Stimulated activated CD8-positive, alpha-beta memory T cell treated with anti-CD3 and anti-CD28 coated beads, Interleukin-4, amount 100 ng/mL, for 24 hours (primary cell): ENCODE results near the gene SSH3.
"Not testable (repeated sequence)": the region's sequence is repeated elsewhere in the genome, so short reads cannot be mapped to it uniquely, and the experiment has no call there.

Experiments used
- DNase-seq: peaks from one replicate; pipeline ENCODE4 v3.0.0-alpha.2; 2020; ENCODE audit warnings: low read depth

Gene SSH3

DNA sequence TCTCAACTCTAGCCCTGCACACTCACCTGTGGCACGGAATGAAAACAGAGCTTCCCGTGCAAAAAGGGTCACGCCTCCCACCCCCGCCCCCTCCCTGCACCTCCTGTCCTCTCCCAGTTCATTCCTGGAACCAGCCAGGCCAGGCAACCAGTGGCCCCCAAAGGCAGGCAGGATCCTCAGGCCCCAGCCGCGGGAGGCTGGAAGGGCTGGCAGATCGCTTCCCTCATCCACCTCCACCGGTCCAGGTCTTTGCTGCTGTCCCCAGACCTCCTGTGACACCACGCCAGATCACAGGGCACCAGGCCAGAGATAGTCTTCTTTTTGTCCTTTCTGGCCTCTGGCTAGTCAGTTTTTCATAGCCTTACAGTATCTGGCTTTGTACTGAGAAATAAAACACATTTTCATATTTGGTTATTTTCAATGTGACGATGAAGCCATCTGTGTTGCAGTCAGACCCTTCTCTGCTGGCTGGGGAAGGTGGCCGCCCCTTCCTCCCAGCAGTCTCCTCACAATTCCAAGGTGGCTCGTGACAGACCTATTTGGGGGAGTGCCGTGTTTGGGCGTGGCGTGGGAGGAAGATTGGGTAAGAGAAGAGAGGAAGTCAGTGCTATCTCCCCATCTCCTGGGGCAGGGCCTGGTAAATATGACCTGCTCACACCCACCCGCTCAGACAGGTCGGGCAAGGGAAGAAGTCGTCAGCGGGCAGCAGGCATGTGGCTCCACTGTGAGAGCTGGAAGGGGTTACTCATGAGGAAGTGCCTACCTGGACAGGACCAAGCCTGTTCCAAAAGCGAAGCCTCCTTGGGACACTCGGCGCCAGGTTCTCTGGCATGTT lies 9.1 kb downstream of the SSH3 start:
- no peak for DNase-seq

DNA sequence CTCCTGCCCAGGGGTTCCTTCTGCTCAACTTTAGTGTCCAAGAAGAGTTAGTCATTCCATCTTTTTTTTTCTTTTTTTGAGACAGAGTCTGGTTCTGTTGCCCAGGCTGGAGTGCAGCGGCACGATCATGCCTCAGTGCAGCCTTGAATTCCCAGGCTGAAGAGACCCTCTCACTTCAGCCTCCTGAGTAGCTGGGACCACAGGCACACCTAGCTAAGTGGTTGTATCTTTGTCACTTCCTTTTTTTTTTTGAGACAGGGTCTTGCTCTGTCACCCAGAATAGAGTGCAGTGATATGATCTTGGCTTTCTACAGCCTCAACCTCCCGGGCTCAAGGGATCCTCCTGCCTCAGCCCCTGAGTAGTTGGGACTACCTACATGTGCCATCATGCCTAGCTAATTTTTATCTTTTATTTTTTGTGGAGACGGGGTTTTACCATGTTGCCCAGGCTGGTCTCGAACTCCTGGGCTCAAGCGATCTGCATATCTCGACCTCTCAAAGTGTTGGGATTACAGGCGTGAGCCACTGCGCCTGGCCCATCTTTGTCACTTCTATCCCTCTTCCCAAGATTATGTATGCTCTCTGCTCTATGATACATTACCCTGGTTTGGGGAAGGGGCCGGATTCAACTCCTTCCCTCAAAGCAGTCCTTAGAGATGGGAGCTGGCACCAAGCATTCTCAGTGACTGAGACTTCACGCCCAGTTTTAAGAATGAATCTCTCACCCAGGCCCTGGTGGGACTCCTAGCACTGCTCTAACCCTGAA lies 10.0 kb downstream of the SSH3 start:
- no peak for DNase-seq

DNA sequence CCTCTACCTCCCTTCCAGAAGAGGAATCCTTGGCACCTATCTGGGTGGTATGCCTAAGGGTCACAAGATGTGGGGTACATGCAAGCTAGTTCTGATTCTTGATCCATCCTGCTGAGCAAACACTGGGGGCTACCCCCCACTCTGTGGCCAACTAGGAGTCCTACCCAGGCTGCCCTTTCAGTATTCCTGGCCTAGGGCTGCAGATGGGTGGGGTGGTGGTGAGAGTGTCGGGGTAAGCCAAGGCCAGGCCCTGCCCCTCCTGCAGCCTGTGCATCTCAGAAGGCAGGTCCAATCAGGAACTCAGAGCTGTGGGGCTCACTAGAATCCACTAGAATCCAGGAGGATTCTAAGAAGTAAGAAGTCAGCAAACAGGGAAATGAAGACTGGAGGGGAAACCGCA lies 10.9 kb downstream of the SSH3 start:
- no peak for DNase-seq

DNA sequence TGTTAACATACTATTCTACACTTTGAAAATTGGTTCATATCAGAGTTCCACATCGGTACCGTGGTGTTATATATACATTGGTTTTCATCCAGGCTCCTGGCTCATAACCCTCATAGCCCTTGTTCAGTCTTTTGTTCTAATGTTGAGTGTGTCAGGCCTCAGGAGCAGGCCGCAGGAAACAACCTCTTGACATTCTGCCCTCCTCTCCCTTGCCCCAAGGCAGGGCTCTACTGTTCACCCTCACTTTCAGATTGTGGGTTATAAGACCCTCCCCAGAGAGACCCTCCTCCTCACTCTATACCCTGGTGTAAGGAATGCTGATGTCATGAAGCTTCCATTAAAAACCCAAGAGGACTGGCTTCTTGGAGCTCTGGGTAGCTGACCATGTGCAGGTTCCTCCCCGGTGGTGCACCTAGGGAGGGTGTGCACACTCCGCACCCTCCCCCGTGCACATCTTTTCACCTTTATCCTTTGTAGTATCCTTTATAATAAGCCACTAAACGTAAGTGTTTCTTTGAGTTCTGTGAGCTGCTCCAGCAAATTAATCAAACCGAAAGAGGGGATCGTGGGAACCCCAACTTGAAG lies 12.1 kb downstream of the SSH3 start:
- no peak for DNase-seq

DNA sequence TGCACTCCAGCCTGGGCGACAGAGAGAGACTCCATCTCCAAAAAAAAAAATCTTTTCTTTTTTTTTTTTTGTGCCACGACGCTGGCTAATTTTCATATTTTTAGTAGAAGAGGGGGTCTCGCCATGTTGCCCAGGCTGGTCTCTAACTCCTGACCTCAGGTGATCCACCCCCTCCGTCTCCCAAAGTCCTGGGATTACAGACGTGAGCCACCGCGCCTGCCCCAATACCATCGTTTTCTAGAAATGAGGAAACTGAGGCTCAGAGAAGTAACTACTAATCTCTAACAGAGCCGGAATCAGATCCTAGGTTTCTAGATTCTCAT lies 13.5 kb downstream of the SSH3 start:
- DNase-seq: no peak

DNA sequence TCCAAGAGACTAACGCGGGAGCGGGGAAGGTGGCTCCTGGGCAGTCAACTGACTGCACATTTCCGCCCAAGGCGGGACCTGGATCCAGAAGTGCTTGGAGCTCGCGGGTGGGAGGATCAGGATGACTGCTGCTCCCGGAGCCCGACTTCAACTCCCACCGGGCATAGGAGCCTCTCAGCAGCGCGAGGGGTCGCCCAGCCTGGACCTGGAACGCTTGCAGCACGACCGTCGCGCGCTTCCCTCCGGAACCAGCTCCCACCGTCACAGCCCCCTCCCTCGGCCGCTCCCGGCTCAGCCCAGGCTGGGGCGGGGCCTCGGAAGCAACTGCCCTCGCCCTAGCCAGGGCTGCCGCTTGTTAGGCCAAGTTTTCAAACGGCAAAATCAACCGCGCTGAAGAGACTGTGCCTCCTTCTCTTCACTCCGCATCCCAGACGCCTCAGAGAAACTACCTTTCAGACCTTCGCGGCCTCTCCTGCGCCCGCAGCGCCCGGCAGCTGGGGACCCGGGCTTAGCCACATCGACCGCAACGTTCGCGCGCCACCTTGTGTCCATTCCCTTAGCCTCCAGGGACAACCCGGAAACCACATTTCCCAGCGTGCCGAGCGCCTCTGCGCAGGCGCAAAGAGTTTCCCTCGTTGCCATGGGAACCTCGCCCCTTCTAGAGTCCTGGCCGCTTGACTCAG lies 14.0 kb downstream of the SSH3 start:
- DNase-seq: peak; percentile 98

DNA sequence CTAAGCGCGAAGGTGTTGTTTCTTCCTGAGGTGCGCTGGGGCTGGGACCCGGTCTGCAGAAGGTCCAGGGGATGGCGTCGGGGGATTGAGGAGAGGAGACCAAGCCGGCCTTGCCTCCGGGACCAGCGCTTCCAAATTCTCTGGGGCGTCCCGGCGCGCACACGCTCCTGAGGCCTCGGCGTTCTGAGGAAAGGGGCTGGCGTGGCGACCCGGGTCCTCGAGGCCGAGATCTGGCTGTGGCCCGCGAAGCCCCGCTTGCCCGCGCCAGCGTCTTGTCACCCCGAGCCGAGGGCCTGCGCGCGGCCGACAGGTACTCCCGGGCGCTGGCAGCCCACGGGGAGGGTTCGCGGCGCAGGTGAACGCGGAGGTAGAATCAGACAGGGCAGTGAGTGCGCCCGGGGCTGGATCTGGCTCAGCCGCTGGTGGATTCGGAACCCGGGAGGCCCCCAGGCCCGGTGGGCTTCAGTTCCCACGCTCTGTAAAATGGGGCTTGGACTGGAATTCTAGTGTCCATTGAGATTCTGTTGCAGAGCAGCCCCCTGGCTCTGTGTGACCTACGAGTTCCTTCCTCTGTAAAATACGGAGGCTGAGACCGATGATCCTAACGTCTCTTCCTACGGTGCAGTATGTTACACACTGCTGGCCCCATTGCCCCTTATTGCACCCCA lies 14.7 kb downstream of the SSH3 start:
- no peak for DNase-seq

DNA sequence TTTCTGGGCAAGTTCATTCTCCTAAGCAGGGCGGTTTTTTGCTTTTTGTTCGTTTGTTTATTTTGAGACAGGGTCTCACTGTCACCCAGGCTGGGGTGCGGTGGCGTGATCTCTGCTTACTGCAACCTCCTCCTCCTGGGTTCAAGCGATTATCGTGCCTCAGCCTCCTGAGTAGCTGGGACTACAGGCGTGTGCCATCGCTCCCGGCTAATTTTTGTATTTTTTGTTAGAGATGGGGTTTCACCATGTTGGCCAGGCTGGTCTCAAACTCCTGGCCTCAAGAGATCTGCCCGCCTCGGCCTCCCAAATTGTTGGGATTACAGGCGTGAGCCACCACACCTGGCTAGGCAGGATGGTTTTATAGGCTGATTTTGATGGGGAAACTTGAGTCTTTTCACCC lies 15.5 kb downstream of the SSH3 start:
- not testable (repeated sequence) for DNase-seq

DNA sequence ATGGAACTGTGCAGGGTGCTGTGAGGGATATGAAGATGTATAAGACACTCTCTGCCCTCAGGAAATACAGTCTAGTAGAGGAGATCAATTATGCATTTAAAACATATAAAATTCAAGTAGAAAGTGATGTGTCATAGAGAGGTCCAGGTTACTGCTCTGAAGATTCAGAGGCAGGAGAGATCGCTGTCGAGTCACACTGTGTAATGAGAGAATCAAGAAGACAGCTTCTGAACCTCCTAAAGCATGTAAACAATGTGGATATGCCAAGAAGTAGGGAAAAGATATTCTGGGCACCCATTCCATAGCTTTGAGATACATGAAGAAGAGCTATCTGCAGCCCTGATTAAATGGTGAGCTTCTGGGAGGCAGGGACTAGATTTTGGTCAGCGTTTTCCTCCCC lies 16.7 kb downstream of the SSH3 start:
- DNase-seq: no peak

DNA sequence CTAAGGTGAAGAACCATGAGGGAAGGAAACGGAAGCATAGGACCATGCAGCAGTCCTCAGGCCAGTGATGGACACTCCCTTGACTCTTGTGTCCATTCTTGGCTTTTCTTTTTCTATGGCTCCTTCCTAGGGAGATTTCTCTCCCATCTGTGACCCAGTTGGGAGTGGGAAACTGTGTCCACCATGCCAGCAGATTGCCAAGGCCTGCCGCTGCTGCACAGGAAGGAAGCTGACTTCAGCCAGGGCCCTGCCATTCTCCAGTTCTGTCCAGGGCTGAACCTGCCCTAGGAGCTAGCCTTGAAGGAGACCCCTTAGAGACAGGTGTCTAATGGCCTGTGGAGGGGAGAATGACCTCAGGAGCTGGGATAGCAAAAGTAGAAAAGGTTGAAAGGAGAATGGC lies 17.4 kb downstream of the SSH3 start:
- DNase-seq: no peak

DNA sequence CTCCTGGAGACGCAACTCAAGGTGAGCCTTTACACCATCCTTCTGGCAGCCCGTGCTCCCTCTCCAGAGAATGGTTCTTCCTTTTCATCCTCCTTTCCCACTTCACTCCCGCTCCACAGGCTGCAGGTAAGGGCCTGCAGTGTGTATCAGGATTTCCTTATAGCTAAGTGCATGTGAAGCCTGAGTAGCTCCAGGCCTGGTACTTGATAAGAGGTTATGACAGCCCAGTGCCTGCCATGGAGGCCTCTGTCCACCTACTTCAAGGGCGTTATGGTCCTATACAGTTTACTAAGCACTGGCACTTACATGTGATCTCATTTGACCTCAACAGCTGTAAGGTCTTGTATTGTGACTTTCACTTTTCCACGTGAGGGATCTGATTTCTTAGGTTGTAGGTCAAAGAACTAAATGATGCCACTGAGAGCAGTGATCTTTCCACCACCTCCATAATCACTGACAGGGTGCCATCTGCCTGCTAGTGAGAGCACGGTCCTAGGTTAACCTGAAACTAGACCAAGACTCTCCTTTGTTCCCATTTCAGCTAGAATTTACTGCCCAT lies 18.1 kb downstream of the SSH3 start:
- DNase-seq: no peak

DNA sequence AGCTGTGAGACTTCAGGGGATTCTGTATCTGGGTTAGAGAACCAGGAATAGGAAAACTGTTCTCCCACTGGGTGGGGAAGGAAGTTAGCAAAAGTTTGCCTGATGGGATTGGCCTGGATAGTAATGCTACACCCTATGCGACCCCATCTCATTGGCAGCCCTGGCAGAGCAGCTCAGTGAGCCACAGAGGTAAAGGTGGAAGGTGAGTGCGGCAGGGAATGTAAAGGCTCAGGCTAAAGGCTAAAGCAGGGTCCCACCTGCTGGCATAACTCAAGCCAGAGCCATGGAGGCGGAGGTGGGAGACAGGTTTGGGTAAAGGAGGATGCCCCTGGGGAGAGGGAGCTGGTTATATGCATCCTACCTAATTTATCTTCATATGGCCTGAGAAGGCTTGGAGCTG lies 18.7 kb downstream of the SSH3 start:
- no peak for DNase-seq

DNA sequence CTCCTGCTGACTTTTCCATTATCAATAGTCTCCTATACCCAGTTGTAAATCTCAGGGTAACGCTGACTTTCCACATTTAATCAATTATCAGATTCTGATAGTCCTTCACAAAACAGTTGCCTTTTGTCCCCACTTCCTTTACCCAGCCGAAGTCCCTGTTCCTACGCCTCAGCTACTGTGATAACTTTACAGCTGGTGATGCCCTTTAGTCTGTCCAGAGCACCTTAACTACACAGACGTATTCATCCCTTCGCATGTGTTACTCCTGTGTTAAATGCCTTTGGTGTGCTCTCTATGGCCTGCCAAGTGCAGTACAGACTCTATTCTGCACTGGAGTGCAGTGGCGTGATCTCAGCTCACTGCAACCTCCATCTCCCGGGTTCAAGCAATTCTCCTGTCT lies 20.2 kb downstream of the SSH3 start:
- DNase-seq: no peak

DNA sequence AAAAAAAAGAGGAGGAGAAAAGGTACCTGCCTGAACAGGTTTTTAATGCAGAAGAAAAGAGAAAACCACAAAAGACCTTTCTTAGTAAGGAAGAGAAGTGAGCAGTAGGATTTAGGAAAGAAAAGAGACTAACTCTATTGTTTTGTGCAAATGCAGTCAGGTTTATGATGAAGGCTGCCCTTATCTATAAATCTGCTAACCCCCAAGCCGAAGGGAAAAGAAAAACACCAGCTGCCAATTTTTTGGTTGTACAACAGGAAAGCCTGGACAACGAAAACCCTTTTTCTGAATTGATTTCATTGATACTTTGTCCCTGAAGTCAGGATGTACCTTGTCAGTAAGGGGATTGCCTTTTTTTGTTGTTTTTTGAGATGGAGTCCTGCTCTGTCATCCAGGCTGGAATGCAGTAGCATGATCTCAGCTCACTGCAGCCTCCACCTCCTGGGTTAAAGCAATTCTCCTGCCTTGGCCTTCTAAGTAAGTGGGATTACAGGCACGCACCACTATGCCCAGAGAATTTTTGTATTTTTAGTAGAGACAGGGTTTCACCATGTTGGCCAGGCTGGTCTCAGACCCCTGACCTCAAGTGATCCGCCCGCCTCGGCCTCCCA lies 28.9 kb downstream of the SSH3 start:
- DNase-seq: no peak

DNA sequence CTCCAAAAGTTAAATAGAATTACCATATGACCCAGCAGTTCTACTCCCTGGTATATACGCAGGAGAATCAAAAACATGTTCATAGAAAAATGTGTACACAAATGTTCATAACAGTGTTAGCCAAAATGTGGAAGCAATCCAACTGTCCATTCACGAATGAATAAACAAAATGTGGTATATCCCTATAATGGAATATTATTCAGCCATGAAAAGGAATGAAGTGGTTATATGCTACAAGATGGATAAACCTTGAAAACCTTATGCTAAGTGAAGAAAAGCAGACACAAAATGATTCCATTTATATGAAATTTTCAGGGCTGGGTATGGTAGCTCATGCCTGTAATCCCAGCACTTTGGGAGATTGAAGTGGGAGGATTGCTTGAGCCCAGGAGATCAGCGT lies 33.9 kb downstream of the SSH3 start:
- no peak for DNase-seq

DNA sequence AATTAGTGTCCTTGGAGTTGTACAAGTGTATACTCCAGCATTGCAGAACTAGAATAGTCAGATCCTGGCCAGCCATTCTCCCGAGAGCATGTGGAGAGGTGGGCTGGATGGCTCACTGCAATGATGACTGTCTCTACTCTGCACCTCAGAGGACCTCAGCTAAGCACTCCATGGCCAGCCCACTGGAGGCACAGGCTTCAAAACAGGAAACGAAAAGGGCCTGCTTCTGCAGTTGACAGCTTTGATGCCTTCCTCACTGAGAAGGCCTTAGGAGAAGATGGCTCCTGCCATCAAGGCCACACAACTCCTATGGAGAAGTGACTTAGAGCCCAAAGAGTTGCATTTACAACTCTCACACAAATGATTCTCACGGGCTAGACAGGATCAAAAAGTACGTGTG lies 40.9 kb downstream of the SSH3 start:
- no peak for DNase-seq

DNA sequence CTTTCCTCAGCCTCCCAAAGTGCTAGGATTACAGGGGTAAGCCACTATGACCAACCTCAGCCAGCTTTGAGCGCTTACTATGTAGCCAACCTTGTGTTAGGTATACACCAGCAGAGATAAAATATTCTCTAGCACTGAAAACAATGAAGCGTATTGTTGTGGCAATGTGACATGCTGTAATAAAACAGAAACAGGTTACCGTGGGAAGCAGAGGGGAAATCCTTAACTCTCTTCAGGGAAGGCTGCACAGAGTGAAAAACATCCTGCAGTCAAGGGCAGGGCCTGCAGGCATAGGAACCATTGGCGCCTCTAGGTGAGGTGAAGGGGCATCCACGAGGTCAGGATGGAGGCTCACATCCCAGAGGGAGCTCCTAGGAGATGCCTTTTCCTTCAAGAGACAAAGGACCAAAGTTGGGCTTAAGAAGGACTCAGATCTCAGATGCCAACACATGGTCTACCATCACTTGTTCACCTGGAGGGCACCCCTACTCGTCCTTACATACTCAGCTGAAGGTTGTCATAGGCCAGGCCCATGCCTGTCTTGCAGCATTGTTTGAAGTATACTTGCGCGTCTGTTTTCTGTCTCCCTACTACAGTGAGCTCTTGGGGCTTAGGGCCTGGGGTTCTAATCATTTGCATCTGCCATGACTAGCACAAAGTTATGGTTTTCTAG lies 42.1 kb downstream of the SSH3 start:
- no peak for DNase-seq

DNA sequence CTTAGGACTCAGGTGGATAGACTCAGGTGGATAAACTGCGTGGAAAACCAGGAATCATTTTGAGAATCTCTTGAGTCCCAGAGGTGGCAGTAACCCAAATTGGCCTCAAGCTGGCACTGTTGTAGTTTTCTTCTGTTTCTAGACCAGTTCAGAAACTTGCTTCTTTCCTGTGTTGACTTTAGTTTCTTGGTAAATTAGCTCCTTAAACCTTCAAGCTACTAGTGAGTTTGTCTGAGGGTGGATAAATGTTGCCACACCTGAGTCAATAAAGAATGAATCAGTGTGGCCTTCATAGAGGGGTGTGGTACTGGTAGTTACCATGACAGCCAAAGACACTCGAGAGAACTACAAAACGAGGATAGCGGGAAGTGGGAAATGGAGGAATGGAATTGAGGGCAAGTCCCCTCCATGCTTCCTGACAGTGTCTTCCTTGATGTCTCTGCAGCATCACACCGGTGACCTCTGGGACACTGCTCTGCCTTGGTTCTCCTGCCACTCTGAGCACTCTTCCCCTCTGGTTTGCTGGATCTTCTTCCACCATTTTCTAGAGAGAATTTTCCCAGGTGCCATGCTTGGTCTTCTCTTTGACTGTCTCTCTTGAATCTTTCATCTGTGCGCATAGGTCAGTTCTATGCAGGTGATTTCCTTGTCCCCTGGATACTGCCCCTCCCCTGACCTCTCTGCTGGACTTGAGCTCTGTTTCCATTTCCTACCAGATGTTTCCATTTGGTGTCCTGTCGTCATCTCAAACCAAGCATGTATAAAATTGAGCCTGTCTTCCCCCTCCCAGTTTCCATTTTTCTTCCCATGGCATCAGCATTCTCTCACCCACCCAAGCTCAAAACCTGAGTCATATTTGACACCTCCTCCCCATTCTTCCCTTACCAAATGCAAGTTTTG lies 42.8 kb downstream of the SSH3 start:
- DNase-seq: no peak

DNA sequence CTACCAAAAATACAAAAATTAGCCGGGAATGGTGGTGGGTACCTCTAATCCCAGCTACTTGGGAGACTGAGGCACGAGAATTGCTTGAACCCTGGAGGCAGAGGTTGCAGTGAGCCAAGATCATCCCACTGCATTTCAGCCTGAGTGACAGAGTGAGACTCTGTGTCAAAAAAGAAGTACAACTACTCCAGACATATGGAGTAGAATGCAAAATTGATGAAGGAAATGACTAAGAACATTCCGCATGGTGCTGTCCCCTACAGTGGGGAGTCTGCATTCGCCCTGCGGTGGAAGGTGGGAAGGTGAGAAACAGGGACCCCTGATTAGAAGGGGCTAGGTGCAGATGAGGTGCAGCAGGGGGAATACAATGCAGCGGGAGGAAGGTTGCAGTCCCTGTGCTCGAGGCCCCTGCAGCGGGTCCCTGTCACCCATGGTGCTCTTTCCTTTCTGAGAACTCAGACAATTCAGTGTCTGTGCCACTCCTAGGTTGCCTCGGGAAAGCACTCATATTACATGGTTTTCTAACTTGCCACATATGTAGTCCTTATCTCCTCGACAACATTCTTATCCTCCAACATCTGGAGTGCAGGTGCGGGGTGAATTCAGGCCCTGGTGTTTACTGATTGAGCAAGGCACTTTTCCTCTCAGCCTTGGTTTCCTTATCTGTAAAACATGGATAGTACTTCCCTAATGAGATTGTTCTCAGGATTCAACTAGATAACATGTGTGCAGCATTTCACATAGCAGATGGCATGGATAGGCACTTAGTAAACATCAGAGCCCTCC lies 44.8 kb downstream of the SSH3 start:
- no peak for DNase-seq
